Measurements from ENCODE around the gene AOPEP. TPM values are rescaled to one million over a fixed set of nuclear protein-coding genes. Genes with fewer than 3 reads are reported as not detected.

Gene AOPEP
- total RNA-seq, 1 donor from 2014 or later, result 175 TPM

DNA sequence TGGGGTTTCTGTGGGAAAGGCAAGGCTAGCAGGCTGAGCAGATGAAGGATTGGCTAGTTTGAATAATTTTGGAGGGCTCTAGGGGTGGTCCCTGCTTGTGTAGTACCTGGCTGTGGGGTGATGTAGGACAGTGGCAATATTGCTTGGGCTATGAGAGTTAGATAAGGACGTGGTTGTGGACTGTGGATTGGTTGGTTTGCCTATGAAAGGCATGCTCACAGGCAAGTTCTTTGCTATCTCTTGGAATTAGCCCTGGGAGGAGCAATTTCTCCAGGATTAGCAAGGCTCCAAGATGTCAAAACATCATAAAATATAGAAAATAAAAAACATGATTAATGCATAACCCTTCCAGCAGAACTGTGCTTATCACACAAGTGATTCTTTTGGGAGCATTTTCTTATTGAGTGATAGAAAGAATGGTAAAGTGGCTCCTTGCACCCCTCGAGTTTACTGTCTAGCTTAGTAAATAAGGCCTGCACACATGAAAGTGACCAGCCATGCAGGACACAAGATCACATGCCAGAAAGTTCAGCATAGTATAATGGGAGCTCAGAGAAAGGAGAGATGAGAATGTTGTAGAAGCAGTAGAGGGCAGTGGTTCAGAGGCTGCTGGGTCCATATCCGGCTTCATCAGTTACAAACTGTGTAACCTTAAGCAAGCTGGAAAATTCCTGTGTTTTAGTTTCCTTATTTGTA lies 13.8 kb downstream of the AOPEP start:
- no peak overlapping the region for H3K27ac ChIP-seq (replicated peaks)
- H3K4me1 ChIP-seq, result peaks cover 4% of the 10 kb centered on the region
- H3K4me3 ChIP-seq, result no peak overlapping the region
- no peaks in the 10 kb centered on the region for H3K36me3 ChIP-seq
- TF ChIP-seq, protein P1, sequence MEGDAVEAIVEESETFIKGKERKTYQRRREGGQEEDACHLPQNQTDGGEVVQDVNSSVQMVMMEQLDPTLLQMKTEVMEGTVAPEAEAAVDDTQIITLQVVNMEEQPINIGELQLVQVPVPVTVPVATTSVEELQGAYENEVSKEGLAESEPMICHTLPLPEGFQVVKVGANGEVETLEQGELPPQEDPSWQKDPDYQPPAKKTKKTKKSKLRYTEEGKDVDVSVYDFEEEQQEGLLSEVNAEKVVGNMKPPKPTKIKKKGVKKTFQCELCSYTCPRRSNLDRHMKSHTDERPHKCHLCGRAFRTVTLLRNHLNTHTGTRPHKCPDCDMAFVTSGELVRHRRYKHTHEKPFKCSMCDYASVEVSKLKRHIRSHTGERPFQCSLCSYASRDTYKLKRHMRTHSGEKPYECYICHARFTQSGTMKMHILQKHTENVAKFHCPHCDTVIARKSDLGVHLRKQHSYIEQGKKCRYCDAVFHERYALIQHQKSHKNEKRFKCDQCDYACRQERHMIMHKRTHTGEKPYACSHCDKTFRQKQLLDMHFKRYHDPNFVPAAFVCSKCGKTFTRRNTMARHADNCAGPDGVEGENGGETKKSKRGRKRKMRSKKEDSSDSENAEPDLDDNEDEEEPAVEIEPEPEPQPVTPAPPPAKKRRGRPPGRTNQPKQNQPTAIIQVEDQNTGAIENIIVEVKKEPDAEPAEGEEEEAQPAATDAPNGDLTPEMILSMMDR (IDR thresholded peaks at IDR 0.05; ENCODE audit: borderline replicate concordance), result no peak
- no peak for DNase-seq
- H3K27me3 ChIP-seq (ENCODE audit: low read depth), result no peaks in the 10 kb centered on the region
- H3K9me3 ChIP-seq (replicated peaks), result no peaks in the 10 kb centered on the region
- intact Hi-C loops (cut with micrococcal nuclease), result no loop called here

DNA sequence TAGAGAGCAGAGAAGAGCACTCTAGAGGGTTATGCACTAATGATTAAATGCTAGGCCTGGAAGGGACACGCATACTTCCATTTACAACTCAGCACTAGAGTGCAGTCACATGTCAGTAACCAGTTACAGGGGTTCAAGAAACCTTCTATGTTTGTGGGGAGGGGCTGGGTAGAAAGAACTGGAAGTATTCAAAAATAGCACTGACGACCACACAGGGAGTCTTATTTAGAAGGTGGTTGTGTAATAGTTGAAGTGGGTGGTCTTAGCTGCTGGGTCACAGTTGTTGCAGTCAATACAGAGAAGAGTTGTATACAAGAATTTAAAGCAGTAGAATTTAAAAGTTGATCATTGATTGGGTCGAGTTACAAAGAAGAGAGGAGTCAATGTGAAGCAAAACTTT lies 15.4 kb downstream of the AOPEP start:
- H3K36me3 ChIP-seq, result peaks cover 4% of the 10 kb centered on the region
- no peak for DNase-seq
- no peak overlapping the region for H3K4me3 ChIP-seq
- H3K27ac ChIP-seq (replicated peaks), result no peak overlapping the region
- intact Hi-C loops (cut with micrococcal nuclease), result no loop called here
- peaks cover 4% of the 10 kb centered on the region for H3K4me1 ChIP-seq
- H3K27me3 ChIP-seq (ENCODE audit: low read depth), result no peaks in the 10 kb centered on the region
- TF ChIP-seq, protein P1 (IDR thresholded peaks at IDR 0.05; ENCODE audit: borderline replicate concordance), result no peak
- no peaks in the 10 kb centered on the region for H3K9me3 ChIP-seq (replicated peaks)

DNA sequence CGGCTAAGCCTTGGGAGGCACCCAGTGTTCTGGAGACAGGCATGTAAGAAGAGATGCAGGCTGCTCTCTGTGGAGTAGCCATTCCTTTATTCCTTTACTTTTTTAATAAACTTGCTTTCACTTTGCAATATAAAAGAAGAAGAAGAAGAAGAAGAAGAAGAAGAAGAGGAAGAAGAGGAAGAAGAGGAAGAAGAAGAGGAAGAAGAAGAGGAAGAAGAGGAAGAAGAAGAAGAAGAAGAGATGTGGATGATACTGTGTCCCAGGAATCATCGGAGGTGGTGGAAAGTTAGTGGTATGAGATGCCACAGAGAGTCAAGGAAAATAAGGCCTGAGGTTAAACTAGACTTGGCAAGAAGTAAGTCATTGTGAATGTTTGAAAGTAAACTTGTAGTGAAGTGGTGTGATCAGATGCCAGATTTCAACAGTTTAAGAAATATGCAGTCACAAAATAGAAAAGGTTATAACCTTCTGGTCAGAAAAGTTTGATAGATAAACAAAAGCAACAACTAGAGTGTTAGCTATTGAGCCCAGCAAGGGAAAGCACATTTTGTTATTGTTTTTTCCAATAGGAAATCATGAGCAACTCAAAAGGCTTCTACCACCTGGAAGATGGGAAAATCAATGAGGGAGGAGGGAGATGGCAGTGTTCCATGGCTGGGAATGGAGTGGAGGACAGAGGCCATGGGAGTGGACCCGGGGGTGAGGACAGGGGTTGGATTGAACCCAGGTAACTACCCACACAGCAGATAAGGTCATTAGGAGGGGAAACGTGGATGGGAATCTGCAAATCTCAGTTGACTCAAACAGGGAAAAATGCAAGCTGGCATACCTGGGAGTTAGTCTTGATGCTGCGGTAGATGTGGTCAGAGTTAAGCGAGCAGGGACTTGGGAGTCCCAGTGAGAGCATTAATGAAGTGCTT lies 16.8 kb downstream of the AOPEP start:
- peaks cover 4% of the 10 kb centered on the region for H3K36me3 ChIP-seq
- H3K4me1 ChIP-seq, result peaks cover 4% of the 10 kb centered on the region
- no peaks in the 10 kb centered on the region for H3K9me3 ChIP-seq (replicated peaks)
- TF ChIP-seq, protein P1 (IDR thresholded peaks at IDR 0.05; ENCODE audit: borderline replicate concordance), result no peak
- intact Hi-C loops (cut with micrococcal nuclease), result no loop called here
- no peak overlapping the region for H3K4me3 ChIP-seq
- H3K27me3 ChIP-seq (ENCODE audit: low read depth), result no peaks in the 10 kb centered on the region
- H3K27ac ChIP-seq (replicated peaks), result no peak overlapping the region
- no peak for DNase-seq

DNA sequence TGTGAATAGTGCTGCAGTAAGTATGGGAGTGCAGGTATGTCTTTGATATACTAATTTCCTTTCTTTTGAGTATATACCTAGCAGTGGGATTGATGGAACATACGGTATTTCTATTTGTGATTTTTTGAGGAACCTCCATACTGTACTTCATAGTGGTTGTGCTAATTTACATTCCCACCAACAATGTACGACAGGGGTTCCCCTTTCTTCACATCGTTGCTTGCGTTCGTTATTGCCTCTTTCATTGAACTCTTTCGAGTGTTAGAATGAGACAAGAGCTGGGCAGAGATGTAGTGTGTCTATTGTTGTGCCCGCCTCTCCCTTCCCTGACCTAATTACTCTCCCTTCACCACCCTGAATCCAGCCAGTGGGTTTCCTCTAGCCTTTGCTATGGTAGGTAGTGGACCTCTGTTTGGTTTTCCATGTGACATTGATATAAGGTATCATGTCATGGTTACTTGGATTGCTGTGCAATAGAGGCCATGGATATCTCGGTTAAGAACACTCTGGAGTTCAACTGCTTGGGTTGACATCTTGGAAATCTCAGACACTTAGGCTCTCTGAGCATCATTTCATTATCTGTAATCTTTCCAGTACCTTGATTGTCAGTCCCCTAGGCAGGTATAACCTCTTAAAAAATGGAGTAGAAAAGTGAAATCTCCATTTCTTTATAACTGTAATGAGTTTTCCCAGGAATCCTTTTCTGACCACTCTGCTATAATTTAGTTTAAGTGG lies 19.5 kb downstream of the AOPEP start:
- H3K36me3 ChIP-seq, result peaks cover 22% of the 10 kb centered on the region
- peaks cover 22% of the 10 kb centered on the region for H3K9me3 ChIP-seq (replicated peaks)
- H3K27ac ChIP-seq (replicated peaks), result no peak overlapping the region
- no peaks in the 10 kb centered on the region for H3K27me3 ChIP-seq (ENCODE audit: low read depth)
- intact Hi-C loops (cut with micrococcal nuclease), result no loop called here
- H3K4me3 ChIP-seq, result no peak overlapping the region
- peaks cover 4% of the 10 kb centered on the region for H3K4me1 ChIP-seq
- no peak for DNase-seq
- TF ChIP-seq, protein P1 (IDR thresholded peaks at IDR 0.05; ENCODE audit: borderline replicate concordance), result no peak
